ENCODE measurements around the gene GATAD2B. TPM values are rescaled to one million over a fixed set of nuclear protein-coding genes. Genes with fewer than 3 reads are reported as not detected.
"Not testable (repeated sequence)": the region's sequence is repeated elsewhere in the genome, so short reads cannot be mapped to it uniquely, and the experiment has no call there.

GATAD2B gene
- total RNA-seq, 1 donor from 2014 or later = 37.4 TPM

DNA sequence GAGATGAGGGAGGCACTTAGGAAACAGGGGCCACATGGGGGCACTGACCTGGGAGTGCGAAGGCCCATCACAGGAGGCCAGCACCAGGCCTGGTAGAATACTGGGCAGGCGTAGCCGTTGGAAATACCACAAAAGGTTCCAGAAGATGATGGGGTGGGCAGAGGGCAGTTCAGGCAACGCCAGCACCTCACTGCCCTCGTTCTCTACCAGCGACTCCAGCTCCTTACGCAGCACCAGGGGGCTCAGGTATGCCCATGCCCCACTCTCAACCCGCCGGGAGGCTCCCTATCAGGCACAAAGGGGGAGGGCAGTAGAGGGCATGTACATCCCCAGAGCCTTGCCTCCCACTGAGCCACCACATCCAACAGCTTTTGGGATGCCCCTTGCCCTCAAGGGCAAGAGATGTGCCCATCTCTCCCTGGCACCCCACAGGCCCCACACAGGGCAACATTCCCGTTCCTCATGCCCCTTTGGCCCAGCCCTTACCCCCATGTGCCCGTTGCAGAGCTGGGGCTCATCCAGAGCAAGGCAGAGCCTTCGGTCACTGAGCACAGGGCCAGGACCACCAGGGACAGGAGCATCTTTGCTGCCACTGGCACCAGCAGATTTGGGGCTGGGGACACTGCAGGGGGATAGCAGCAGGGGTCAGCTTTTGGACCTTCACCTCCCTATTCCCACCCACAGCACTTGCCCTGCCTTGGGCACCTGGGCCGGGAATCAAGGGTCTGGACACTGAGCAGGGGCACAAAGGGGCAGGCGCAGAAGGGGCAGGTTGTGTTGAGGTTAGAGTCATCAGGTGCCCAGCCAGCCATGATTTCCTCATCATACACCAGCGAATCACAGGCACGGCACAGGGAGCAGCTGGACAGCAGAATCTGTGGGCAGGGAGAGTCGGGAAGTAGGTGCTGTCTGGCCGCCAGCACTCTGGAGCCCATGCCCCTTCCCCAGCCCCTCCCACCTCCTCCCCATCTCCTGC, 9.7 kb upstream of the GATAD2B start:
- DNase-seq (ENCODE audit: low spot score) = no peak

DNA sequence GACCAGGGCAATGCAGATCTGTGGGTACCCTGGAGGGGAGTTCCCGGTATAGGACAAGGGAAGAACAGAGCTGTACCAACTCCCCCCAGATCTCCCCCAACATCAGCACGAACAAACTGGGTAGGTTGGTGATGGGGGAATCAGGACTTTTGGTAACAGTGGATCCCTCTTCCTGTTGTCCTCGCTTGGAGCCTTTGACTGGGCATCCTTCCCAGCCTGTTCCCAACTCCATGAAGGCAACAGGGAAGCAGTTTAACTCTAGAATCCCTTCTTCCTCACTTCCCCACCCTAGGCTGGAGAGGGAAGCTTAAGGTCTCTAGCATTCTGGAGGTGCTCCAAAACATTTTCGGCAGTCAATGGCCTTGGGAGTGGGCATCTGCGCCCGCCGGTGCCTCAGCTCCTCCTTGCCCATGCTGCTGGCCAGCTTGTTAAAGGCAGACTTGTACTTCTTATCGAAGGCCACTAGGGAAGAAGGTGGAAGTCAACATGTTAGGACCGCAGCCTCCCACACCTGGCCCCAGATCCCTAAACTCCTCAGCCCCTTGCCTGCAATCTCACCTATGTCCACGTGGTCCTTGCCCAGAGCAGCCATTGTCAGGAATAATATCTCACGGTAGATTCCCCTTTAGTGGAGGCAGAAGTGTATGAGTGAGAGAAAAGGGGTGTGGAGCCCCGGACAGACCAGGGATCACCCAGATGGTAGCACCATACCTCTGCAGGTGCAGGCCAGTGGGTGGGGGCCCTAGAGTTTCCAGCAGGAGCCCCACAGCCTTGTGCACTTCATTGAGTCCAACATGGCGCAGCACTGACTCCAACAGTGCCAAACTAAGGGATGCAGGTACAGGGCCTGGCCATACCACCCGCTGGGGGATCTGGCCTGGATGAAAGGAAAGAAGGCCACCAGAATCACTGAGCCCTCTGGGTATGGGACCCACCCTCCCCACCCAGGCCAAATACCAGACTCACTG, 7.5 kb upstream of the GATAD2B start:
- DNase-seq (ENCODE audit: low spot score) = peak; percentile 53

DNA sequence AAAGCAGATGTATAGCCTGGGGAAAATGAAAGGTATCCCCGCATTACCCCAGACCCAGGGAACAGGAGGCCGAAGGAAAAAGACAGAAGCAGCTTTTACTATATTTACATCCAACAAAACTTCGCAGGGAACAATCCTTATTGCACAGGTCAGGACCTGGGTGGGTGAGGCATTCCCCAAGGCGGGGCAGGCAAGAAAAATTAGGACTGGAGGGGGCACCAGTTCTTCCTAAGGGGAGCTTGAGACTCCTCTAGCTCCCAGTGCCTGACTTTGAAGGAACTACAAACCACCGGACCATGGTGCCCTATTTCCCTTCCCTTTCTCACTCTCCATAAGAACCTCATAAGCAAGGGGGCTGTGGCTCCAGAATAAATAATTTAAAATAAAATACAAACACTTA, 6.7 kb upstream of the GATAD2B start:
- peak; percentile 37 for DNase-seq (ENCODE audit: low spot score)

DNA sequence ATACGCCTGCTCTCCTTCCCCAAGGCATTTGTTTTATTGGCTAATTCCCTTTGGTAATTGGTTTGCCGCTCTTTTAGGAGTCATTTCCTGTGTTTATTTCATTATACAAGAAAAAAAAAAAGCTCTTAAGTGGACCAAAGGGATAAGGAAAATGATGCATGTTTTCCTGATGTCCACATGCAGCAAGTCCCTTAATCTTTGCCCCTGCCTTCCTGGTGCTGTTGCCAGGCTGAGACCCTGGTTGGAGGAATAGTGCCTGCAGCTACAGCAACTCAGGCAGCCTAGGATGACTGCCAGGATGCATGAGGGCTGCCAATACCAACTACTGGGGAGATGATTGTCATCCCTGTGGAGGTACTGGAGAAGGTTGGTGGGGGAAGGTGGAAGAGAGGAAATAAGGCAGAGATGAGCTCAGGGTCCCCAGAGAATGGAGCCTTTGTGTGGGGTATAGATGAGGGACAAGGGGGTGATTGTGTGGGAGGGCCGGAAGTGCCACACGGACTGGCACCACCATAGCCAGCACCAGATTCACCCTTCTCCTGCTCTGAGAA, 6.1 kb upstream of the GATAD2B start:
- peak; percentile 81 for DNase-seq (ENCODE audit: low spot score)

DNA sequence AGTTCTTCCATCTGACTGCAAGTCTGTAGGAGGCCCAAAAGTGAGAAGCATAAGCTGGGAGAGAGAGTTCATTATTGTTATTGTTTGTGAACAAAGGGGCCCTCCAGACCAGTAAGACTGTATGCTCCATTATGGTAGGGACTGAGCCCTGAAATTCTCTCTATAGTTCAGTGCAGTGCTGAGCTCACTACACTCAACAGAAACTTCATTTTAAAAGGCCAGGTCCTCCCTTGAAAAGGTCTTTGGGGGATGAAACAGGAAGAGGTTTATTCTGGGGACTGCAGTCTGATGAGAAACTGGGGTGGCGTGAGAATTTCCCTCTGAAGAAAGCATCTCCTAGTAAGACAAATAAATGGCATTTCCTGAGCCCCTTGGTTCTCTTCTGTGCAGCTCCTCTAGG, 5.5 kb upstream of the GATAD2B start:
- DNase-seq (ENCODE audit: low spot score) = no peak

DNA sequence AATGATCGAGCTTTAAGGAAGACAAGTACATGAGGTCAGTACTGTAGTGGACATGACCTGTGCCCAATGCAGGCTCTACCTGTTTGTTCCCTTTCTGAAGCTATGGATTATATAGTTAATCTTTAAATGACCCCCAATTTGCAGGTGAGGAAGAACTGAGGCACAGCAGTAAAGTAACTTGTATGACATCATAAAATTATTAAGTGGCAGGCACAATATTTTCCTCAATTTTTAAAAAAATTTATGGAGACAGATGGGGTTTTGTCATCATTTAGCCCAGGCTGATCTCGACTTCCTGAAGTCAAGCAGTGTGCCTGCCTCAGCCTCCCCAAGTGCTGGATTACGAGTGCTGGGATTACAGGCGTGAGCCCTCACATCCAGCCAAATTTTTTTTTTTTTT, 3.6 kb upstream of the GATAD2B start:
- DNase-seq (ENCODE audit: low spot score) = no peak

DNA sequence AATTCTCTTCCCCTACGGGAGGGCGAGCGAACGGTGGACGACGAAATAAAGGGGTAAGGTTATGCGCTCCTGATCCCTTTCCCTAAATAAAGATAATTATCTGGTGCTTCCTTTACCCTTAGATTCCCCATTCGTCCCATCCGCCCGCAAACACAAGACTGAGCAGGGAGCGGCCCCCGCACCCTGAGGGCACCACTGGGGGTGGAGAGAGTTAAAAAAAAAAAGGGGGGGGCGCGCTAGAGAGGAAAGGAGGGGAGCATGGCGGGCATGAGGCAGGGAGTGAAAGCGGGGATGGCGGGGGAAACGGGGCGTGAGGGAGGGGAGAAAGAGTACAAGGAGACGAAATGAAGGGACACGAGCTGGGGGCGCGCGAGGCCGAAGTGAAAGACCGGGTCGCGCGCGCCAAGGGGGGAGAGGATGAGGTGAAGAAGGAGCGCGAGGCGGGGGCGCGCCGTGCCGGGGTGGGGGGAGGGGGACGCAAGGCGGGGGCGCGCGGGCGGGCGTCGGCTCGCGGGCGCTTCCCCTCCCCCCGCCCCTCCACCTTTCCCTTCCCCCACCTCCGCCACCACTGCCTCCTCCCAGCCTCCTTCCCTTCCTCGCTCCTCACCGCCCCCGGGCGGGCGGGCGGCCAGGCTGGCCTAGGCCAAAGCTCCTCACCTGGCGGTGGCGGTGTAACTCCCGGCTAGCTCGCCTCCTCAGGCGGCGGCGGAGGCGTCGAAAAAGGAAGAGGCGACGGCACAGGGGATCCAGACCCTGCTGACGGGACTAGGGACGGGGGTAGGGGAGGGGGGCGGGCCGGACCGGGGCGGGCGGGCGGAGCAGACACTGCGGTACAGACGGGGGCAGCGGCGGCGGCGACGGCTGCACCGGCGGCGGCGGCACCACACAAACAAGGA, 448 bp downstream of the GATAD2B start:
- DNase-seq (ENCODE audit: low spot score) = peak; percentile 89

DNA sequence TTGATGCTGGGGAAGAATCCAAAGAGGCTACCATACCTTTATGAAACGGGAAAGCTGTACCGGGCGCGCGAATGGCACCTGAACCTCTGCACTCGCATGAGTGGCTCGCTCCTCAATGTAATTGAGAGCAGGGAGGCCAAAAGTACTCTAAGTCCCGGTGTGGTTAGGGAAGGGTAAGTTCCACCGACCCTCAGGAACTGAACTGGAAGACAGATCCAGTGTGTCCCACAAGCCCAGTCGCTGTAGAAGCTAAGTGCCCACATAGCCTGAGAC, 1.0 kb downstream of the GATAD2B start:
- no peak for DNase-seq (ENCODE audit: low spot score)

DNA sequence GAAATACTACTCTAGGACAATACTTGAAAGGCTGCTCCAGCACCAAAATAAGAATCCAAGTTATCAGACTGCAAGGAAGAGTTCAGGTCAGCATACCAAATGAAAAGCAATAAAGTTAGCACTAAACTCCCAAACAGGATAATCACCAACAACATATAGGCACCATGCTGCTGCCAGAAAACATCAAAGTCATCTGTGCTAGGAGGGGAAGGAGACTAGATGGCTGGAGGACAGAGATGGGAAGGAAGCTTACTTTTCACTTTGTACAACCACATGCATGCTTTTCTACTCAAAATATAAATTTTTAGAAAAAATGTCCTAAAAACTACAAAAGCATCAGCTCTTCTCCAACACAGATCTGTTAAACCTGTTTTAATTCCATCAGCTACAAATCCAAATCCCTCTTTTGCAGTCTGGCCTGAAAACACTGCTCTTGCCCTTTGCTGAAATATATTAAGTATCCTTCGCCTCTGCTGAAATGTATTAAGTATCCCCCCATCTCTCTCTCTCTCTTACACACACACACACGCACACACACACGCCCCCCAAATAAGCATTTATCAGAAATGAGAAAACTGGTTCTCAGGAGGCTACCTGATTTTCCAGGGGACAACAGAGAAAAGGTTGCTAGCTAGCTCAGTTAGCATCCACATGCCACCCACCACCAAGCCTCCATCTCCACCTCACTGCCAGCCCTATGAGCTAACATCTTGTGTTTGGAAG, 1.5 kb downstream of the GATAD2B start:
- no peak for DNase-seq (ENCODE audit: low spot score)

DNA sequence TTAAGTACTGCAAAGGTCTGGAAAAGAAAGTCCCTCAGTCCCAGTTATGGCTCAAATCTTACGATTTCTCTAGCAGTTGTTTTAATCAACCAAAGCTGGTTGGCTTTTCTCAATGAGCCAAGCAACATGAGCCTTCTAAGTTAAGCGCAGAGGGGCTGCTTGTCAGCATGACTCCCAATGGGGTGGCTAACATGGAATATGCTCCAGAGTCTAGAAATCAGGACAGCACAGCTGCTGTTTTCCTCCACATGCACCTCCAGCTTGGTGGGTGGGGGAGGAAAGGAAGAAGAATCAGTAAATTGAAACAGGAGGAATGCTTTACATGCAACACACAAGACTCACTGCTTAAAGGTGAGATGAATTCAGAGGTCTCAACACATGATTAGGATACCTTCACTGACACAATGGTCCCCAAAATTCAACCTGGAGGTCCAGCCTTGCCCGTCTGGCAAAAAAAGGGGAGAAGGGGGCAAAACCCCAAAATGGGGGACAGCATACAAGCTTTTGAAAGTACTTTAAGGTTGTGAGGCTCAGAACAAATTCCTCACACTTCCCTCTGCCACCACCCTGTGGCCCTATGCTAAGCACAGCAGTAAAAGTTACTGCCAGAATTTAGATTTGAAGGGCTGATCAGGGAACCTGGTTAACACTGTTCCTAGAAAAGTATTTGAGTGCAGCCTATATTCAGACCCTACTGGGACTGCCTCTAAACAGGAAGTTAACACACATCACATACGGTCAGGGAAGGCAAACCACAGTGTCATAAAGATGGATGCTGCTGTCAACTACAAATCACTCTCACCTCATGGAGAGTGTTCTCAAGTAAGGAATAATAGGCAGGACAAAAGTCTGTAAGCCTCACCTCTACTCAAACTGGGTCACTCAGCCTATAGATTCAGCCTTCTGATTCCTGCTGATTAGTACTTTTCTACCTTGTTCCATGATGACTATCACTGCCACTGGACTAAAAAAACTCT, 2.6 kb downstream of the GATAD2B start:
- DNase-seq (ENCODE audit: low spot score) = no peak

DNA sequence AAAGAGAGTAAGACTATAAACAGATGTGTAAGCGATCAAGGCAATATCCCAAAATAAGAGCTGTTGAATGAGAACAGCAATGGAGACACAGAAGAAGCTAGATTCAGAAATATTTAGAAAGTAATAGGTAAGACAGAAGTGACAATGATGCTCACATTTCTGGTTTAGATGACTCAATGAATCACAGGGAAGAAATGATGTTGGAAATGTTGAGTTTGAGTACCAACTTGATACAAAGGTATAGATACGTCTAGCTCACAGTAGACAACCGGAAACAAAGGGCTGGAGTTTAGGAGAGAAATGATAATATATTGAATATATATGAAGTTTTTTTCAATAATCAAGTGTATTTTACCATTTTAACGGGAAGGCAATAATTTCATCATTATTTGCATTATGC, 6.5 kb downstream of the GATAD2B start:
- no peak for DNase-seq (ENCODE audit: low spot score)

DNA sequence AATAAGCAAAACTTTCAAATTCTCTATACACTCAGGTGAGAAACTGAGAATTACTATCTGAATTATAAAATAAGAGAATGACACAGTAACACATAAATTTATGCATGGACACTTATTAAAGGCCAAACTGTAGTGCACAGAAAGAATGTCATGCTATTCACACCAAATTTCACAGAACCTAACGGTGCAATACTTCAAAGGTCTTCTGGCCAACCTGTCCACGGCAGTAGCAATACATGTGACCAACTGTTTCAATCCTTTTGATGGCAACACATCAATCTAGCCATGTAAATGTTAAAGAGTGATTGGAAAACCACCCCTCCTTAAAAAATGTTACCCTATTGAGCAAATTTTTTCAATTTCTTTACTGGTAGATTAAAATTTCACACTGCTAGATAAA, 10.4 kb downstream of the GATAD2B start:
- no peak for DNase-seq (ENCODE audit: low spot score)

DNA sequence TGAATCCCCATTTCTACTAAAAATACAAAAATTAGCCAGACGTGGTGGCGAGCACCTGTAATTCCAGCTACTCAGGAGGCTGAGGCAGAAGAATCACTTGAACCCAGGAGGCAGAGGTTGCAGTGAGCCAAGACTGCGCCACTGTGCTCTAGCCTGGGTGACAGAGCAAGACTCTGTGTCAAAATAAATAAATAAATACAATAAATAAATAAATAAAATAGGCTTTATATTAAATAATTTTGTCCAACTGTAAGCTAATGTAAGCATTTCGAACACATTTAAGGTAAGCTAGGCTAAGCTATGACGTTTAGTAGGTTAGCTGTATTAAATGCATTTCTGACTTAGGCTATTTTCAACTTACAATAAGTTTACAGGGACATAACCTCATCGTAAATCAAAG, 12.2 kb downstream of the GATAD2B start:
- DNase-seq (ENCODE audit: low spot score) = not testable (repeated sequence)

DNA sequence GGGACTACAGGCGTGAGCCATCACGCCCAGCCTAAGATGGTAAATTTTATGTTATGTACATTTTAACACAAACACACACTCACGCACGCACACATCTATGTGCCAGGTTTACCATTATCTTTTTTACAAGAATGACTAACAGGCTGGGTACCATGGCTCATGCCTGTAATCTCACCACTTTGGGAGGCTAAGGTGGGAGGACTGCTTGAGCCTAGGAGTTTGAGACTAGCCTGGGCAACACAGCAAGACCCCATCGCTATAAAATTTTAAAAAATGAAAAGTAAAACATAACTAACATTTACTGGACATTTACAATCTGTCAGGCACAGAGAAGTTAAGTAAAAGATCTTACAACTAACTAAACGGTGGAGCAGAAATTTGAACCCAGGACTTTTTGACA, 14.7 kb downstream of the GATAD2B start:
- DNase-seq (ENCODE audit: low spot score) = no peak

DNA sequence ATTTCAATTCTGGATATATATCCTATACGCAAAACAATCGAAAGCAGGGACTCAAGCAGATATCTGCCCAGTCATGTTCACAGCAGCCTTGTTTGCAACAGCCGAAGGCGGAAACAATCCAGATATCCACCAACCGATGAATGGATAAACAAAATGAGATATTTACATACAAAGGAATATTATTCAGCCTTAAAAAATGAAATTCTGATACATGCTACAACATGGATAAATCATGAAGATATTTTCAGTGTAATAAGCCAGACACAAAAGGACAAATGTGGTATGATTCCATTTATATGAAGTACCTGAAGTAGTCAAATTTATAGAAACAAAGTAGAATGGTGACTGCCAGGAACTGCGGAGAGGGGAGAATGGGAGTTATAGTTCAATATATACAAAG, 15.6 kb downstream of the GATAD2B start:
- DNase-seq (ENCODE audit: low spot score) = no peak

DNA sequence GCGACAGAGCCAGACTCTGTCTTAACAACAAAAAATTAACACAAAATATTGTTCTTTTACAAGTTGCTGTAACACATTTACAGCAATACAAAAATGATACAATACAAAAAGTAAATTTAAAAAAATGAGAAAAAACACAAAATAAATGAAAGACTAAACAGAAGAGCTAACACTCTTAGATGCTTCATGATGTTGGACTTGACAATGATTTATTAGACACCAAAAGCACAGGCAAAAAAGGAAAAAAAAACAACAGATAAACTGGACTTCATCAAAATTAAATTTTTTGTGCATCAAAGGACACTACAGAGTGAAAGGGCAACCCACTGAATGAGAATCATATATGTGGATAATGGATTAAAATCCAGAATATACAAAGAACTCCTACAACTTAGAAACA, 16.4 kb downstream of the GATAD2B start:
- DNase-seq (ENCODE audit: low spot score) = no peak

DNA sequence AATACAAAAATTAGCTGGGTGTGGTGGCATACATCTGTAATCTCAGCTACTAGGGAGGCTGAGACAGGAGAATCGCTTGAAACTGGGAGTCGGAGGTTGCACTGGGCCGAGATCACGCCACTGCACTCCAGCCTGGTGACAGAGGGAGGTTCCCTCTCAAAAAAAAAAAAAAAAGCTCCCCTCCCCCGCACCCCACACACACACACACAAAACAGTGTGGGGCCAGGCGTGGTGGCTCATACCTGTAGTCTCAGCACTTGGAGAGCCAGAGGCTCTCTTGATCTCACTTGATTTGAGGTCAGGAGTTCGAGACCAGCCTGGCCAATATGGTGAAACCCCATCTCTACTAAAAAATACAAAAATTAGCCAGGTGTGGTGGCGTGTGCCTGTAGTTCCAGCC, 16.9 kb downstream of the GATAD2B start:
- DNase-seq (ENCODE audit: low spot score) = not testable (repeated sequence)

DNA sequence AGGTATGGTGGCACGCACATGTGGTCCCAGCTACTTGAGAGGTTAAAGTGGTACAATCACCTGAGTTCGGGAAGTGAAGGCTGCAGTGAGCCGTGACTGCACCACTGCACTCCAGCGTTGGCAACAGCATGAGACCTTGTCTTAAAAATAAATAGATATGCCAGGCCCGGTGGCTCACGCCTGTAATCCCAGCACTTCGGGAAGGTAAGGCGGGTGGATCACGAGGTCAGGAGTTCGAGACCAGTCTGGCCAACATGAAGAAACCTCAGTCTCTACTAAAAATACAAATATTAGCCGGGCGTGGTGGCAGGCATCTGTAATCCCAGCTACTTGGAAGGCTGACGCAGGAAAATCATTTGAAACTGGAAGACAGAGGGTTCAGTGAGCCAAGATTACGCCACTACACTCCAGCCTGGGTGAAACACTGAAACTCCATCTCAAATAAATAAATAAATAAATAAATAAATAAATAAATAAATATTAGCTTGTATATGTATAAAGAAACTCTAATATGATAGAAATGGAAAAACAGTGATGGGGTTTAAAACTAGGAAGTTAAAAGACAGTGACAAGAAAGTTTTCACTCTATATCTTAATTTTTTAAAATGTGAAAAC, 18.8 kb downstream of the GATAD2B start:
- DNase-seq (ENCODE audit: low spot score) = no peak

DNA sequence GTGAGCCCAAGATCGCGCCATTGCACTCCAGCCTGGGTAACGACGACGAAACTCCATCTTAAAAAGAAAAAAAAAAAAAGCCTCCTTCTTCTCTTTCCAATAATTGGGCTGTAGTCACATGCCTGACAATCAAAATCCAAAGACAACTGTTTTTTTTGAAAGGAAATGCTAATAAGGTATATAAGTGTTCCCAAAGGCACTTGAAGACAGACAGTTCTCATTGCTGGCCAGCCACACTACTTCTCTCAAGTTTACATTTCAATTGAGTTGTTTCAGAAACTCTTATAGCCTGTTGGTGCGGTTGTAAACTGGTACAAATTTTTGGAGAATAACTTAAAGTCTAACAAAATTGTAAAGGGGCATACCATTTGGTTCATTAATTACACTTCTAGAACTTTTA, 23.3 kb downstream of the GATAD2B start:
- DNase-seq (ENCODE audit: low spot score) = no peak

Data from mesenteric fat pad (tissue), 1 donor.